ENCODE measurements around the gene ABCD3.
"Not testable (repeated sequence)": the region's sequence is repeated elsewhere in the genome, so short reads cannot be mapped to it uniquely, and the experiment has no call there.

ABCD3 gene

GRCh38 chr1:94416901-94417727, 1.1 kb upstream of the ABCD3 start:
- no peak for DNase-seq

GRCh38 chr1:94417728-94417977, 536 bp upstream of the ABCD3 start:
- DNase-seq: no peak

DNA sequence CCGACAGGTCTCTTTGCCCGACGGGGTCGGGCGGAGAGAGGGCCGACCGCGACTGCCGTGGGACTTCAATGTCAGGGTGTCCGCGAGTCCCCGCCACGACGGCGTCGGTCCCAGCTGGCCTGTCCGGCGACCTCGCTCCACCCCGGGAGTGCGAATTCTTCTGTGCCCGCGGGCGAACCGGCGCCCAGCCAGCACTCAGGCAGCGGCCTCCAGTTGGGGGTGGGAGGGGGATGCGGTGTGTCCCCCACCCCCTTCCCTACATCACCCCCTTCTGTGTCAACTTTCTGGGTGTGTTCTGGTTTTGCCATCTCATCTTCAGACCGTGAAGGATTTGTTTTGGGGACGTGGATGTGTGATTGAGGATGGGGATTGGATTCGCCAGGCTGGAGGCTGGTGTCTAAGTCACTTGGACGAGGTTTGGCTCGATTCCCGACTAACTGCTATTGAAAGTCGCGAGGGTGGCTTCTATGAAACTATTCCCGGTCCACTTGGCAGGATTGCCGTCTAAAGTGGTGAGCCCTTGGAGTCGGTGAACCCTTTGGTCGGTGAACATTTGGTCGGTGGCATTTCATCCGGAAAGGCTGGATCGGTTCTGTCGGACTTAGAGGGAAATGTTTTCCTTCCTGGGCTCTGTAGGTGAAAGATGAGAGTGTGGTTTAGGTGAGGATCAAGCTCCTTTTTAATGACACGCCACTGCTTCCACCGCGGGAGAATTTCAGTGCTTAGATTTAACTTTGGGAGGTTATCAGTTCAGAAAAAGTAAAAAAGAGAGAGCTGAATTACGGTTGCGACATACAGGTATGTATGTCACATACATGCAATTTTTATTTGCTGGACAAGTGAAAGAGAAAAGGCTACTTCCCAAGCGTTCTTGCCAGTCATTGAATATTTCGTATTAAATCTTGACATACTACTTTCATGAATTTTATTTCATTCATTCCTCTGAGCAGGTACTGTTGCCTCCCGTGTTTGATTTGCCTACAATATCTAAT, 771 bp downstream of the ABCD3 start:
- no peak for DNase-seq

- no peak for DNase-seq
Observed at GRCh38 chr1:94422115-94422820, 4.1 kb downstream of the ABCD3 start.

- DNase-seq: no peak
Observed at GRCh38 chr1:94425821-94426484, 7.8 kb downstream of the ABCD3 start.

DNA sequence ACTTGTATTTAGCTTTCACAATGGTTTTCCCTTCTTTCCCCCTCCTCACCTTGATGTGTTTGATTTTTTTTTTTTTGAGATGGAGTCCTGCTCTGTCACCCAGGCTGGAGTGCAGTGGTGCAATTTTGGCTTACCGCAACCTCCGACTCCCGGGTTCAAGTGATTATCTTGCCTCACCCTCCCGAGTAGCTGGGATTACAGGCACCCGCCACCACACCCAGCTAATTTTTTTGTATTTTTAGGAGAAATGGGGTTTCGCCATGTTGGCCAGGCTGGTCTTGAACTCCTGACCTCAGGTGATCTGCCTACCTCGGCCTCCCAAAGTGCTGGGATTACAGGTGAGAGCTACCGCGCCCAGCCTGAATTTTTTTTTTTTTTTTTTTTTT, 8.3 kb downstream of the ABCD3 start:
- DNase-seq: not testable (repeated sequence)

- no peak for DNase-seq
Observed at GRCh38 chr1:94428441-94428840, 10.3 kb downstream of the ABCD3 start.

DNA sequence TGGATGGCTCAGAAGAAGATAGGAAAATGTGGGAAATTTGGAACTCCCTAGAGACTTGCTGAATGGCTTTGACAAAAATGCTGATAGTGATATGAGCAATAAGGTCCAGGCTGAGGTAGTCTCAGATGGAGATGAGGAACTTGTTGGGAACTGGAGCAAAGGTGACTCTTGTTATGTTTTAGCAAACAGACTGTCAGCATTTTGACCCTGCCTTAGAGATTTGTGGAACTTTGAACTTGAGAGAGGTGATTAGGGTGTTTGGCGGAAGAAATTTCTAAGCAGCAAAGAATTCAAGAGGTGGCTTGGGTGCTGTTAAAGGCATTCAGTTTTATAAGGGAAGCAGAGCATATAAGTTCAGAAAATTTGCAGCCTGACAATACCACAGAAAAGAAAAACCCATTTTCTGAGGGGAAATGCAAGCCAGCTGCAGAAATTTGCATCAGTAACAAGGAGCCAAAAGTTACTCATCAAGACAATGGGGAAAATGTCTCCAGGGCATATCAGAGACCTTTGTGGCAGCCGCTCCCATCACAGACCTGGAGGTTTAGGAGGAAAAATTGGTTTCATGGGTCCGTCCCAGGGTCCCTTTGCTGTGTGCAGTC, 10.8 kb downstream of the ABCD3 start:
- not testable (repeated sequence) for DNase-seq

DNA sequence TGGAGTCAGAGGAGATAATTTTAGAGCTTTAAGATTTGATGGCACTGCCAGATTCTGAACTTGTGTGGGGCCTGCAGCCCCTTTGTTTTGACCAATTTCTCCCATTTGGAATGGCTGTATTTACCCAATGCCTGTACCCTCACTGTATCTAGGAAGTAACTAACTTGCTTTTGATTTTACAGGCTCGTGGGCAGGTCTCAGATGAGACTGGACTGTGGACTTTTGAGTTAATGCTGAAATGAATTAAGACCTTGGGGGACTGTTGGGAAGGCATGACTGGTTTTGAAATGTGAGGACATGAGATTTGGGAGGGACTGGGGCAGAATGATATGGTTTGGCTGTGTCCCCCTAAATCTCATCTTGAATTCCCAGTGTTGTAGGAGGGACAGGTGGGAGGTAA, 11.9 kb downstream of the ABCD3 start:
- not testable (repeated sequence) for DNase-seq

GRCh38 chr1:94433866-94434265, 15.7 kb downstream of the ABCD3 start:
- no peak for DNase-seq

DNA sequence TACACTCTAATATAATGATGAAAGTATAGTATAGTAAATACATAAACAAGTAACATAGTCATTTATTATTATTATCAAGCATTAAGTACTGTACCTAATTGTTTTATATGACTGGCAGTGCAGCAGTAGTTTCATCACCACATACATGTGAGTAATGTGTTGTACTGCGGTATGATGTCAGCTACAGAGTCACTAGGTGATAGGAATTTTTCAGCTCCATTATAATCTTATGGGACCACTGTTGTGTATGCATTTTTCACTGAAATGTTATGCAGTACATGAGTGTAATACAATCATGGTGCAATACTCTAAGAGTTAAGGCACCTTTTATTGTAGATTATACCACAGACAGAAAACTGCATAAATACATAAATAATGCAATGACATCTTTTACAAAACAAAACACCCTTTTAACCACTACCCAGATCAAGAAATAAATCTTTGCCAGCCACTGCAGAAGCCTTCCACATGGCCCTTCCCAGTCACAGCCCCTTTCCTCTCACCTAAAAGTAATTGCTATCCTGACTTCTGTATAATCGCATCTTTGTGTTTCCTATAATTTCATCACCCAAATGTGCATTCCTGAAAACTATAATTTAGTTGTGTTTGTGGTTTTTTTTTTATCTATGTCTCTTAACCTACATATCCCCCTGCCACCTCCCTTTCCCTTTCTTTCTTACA, 16.3 kb downstream of the ABCD3 start:
- DNase-seq: no peak

DNA sequence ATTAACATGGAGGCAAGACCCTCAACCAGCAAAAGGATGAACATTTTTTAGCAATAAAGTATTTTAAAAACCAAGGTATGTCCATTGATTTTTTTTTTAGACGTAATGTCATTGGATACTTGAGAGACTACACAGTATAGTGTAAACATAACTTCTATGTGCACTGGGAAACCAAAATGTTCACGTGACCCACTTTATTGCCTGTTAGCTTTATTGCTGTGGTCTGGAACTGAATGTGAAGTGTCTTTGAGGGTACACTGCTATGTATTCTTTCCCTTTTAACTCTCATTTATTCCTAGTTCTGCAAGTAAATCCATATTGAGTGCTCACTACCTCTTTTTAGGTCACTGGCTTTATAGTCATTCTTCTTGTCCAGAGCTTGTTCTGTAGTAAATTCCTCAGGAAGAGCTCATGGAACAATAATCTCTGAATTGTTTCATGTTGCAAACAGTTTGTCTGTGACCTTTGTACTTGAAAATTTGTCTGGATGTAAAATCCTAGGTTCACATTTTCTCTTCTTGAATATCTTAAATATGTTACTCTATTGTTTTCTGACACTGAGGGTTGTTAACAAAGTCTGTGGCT, 20.6 kb downstream of the ABCD3 start:
- no peak for DNase-seq

DNA sequence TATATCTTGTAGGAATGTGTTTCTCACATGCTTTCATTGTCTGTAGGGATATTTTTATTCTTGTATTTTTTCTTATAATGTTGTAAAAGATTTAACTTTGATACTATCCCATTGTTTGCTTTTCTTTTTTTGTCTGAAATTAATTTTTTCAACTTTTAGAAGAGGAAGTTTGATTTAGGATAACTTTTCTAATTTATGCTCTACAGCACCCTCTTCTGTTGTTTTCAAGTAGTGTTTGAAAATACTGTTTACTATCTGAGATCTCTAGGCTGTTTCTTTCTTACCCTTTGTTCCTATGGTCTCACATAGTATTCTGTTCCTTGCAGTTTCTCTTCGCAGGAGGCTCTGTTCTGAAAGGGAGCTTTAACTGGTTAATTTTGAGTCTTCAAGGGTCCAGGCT, 21.9 kb downstream of the ABCD3 start:
- DNase-seq: no peak

DNA sequence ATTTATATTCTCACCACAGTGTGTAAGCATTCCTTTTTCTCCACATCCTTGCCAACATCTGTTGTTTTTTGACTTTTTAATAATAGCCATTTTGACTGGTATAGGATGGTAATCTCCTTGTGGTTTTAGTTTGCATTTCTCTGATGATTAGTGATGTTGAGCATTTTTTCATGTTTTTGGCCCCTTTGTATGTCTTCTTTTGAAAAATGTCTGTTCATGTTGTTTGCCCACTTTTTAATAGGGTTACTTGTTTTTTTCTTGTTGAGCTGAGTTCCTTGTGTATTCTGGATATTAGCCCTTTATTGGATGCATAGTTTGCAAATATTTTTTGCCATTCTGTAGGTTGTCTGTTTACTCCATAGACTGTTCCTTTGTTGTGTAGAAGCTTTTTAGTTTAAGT, 24.9 kb downstream of the ABCD3 start:
- DNase-seq: not testable (repeated sequence)

GRCh38 chr1:94444819-94445218, 26.6 kb downstream of the ABCD3 start:
- DNase-seq: not testable (repeated sequence)

DNA sequence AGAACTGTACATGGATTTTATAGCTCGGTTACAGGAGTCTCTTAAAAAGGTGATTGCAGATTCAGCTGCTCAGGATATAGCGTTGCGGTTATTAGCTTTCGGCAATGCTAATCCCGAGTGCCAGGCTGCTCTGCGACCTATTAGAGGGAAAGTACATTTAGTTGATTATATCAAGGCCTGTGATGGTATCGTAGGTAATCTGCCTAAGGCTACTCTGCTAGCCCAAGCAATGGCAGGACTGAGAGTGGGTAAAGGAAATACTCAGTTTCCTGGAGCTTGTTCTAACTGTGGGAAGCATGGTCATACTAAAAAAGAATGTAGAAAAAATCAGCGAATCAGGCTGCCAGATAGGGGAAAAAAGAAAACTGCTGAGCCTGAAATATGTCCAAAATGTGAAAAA, 27.5 kb downstream of the ABCD3 start:
- not testable (repeated sequence) for DNase-seq

DNA sequence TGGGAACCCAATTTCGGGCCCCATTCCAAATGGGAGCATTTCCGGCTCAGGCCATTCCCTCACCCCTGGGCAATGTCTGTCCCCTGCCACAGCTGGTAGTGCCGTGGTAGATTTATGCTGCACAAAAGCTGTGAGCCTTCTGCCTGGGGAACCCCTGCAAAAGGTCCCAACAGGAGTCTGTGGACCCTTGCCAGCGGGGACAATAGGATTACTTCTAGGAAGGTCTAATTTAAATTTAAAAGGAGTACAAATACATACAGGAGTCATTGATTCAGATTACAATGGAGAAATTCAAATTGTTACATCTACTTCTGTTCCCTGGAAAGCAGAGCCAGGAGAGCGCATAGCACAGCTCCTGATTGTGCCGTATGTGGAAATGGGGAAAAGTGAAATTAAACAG, 28.0 kb downstream of the ABCD3 start:
- DNase-seq: not testable (repeated sequence)

DNA sequence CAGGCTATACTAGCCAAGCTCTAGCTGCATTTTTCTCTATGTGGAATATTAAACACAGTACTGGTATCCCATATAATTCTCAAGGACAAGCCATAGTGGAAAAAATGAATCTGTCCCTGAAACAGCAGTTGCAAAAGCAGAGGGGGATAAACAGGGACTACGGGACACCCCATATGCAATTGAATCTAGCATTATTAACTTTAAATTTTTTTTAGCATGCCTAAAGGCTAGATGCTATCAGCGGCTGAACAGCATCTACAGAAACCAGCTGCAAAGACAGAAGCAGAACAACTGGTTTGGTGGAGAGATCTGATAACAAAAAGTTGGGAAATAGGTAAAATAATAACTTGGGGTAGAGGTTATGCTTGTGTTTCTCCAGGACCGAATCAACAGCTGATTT, 30.6 kb downstream of the ABCD3 start:
- DNase-seq: not testable (repeated sequence)

- no peak for DNase-seq
Observed at GRCh38 chr1:94456736-94457135, 38.5 kb downstream of the ABCD3 start.

DNA sequence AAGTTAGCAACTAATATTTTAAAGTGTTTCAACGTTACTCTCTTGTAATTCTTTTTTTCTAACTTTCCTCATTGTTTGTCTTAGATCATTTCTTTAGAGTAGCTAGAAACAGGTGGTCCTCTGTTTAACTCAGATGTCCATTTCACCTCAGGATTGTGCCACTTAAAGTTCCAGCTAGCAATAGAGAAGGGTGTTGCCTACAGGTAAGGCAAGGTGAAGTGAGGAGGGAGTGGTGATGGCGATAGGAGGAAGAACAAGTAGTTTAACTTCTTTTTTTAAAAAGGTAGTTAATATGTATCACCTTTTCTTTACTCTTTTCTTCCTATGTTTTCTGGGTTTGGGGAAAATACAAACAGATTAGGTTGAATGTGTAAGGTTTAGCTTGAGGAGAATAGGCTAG, 44.4 kb downstream of the ABCD3 start:
- no peak for DNase-seq

GRCh38 chr1:94463056-94463764, 45.0 kb downstream of the ABCD3 start:
- no peak for DNase-seq

All from CD4-positive, alpha-beta T cell treated with Interleukin-21 for 1 hour (primary cell).